NCI-H1048 (cell line): ENCODE data around the gene STK11IP.

Source experiments
- DNase-seq: peaks from one replicate; lab custom pipeline; 2025; lab: John Stamatoyannopoulos, UW

STK11IP gene

DNA sequence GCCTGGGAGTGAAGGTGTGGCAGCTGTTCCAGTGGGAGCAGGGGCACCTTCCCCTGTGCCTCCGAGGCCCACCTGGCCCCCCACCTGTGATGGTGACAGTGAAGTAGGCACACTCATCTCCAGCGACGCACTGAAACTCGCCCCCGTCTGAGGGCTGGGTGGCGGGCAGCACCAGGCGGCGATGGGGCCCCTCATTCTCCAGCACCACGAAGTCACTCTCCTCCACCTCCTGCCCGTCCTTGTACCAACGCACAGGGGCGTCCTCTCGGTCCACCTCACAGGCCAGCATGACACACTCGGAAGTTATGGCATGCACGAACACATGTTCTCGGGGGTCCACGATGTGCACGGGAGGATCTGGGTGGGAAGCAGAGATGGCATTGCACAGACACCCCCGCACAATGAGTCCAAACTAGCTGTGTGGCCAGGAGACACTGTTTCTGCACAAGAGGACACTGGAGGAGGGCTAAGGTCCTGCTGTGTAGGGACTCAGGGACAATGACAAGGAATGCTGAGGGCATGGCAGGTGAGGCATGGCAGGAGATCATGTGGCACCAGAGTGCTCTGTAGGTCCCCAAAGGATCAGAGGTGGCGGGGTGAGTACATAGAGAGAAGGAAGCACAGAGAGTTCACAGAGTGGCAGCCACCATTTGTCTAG is 34.3 kb upstream of the STK11IP start:
- DNase-seq, result no peak

DNA sequence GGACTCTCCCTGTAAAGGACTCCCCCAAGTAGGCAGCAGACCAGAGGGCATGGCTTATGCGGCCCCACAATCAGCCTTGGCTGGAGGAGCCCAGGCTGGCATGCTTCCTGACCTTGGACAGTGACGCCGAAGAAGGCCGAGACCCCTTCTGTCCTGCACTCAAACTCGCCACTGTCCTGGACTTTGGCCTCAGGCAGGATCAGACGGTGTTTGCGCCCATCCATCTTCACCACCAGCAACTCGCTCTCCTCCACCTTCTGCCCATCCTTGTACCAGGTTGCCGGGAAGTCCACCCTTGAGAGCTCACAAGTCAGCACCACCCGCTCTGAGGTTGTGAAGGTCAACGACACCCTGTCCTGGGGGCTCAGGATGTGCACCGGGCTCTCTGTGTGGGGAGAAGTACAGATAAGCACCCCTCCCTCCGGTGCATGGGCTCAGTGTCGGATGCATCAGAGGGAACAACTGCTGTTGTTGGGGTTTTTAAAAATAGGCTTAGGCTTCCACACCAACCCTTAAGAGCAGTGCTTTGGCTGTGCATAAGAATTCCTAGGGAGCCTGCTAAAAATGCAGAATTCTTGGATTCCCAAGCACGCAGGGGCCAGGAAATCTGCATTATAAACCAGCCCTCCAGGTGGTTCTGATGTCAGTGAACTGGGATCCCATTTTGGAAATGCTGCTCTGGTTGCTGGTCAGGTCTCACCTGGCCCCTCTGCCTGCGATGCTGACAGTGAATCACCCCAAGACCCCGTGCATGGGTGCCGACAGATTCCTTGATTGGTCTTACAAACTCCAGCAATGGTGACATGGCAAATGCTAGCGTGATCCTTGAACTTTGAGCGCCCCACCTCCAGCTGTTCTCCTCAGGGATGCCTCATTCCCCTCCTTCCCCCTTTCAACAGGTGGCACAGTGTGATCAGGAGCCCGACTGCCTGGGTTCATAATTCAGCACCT is 32.3 kb upstream of the STK11IP start:
- no peak for DNase-seq

DNA sequence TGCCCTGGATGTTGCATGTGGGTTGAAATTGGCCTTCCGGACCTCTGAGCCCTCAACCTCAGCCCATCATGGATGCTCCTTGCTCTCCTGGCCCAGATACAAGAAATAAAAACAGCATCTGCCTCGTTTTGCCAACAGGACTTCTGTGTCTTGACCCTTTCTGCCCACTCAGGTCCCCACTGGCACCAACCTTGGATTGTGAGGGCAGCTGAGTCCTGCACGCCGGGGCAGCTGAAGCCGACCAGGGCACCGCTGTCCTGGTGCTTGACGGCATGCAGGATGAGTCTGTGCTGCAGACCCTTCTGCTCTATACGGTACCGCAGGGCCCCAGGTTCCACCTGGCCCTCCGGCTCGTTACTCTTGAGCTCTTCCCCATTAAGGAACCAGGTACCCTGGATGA is 31.0 kb upstream of the STK11IP start:
- no peak for DNase-seq

DNA sequence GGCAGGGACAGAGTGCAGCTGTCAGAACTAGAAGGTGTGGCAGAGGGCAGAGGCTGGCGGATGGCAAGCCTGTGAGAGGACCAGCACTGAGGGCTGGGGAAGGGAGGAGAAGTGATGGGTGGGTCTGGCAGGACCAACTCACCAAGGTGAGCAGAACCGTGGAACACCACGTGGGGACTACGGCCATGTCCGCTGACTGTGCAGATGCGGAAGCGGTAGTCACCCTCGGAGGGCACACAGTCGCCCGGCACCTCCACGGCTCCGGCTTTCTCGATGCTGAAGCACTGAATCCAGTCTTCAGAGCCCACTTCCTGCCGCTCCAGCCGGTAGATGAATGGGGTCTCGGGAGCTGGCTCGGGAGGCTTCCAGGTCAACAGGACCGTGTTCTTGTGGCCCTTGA is 30.5 kb upstream of the STK11IP start:
- no peak for DNase-seq

DNA sequence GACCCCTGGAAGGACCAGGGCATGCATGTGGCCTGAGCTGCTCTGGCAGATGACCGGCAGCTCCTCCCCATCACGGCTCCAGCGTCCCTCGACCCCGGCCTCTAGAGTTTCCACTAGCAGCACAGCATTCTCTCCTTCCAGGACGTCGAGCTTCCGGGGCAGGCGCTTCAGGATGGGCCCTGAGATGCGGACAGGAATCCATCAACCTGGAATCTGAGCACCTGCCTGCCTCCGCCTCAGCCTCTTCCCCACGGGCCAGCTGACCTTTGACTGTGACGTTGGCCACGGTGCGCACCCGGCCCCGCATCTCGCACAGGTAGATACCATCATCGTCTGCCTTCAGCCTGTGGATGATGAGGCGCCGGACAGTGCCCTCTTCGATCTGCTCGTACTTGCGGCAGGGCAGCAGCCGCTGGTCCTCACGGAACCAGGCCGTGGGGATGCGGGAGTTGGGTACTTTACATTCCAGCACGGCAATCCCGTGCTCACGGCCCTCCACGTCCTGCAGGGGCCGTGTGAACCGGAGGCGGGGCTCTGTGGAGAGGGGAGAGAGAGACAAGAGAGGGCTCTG is 29.8 kb upstream of the STK11IP start:
- no peak for DNase-seq

DNA sequence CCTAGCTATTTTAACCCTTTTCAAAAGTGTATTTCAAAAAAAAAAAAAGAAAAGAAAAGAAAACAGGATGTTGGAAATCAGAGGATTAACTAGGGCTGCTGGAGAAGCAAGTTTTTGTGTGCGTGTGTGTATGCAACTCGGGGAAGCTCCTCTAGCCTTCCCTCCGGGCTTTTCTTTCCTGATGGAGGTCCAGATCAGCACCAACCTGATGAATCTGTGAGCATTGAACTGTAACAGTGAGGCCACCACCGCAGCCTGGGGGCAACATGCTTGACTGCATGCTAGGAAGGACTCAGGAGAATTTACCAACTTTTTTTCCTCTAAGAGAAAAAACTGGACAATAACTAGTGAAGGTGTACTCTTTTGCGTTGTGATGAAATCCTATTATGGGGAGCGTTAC is 28.6 kb upstream of the STK11IP start:
- DNase-seq, result no peak

DNA sequence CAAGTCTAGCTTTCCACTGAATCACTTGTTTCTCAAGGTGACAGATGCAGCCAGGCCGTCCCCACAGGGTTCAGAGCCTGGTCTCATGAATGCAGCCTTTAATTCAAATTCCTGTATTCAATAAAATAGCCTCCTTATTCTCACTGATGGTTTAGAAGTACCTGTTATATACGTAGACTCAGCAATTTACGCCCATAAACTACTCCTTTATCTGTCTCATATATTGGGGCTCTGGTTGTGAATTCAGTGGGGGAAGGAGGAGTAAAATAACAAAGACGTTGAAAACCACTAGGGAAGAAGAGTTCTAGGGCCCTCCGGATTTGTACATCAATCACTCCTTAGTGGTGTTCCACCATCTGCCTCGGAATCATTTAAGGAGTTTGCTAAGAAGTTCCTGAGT is 28.0 kb upstream of the STK11IP start:
- DNase-seq, result no peak

DNA sequence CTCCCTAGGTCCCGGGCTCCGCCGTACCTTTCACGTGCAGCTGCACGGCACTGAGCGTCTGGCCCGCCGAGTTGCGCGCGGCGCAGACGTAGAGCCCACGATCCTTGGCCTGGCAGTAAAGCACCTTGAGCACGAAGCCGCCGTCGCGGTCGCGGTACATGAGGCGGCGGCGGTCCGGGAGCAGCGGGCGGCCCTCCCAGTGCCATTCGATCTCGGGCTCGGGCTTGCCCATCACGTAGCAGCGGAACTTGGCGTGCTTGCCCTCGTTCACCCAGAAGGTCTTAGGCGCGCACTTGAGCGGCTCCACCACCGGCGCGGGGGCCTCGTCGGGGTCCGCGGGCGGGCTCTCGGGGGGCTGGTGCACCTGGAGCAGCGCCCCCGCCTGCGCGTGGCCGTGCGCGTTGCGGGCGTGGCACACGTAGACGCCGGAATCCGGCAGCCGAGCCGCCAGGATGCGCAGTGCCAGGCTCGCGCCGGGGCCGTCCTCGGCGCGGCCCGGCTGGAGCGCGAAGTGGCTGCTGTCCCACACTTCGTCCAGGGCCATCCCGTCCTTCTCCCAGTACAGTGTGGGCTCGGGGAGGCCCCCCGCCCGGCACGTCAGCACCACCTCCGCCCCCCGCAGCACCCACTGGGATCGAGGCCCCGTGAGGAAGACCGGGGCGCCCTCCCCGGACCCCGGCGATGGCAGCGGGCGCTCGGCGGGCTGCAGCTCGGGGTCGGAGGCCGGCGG is 27.3 kb upstream of the STK11IP start:
- no peak for DNase-seq

DNA sequence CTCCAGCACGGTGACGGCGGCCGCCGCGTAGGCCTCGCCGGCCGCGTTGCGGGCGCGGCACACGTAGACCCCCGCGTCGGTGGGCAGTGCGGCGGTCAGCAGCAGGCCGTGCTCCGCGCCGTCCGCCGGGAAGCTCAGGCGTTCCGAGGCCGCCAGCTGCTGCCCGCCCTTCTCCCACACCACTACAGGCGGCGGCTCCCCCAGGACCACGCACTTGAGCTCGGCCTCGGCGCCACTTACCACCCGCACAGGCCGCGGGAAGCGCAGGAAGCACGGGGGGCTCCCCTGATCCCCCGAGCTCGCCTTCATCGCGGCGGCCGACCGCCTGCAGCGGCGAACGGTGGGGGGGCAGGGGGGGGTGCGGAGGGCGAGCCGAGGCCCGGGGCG is 26.7 kb upstream of the STK11IP start:
- DNase-seq, result no peak

DNA sequence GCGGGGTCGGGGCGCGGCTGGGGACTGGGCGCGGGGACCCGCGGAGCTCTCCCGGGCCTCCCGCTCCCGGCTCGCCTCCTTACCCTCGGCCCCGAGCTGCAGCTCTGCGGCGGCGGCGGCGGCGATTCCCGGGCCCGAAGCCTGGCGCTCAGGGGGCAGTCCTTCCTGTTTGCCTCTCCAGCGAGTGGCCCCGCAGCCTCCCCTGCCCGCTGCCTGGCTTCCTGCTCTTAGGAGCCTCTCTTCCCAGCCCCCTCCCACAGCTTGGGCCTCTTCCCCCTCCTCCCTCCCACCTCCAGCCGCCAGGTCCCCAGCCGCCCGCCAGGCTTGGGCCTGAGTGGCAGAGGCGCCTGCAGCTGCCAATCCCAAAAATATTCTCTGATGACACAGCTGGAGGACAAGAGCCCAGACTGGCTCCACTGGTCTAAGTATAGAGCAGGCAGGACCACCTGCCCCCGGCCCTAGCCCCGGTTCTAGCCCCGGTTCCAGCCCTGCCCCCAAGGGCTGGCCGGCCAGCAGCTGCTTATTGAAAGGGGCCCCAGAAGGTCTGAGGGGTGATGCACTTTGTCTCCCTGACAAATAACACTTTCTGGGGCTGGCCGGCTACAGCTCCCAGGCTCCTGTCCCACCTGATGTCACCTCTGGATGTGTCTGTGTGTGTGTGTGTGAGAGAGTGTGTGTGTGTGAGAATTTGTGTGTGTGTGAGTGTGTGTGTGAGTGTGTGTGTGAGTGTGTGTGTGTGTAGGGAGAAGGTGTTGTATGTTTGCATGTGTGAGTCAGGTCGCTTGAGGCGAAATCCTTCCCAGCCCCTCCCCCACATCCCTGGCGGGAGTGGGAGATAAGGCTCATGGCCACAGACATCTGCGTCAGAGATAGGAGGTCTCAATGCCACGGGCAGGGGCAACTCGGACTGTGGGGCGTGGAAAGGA is 26.1 kb upstream of the STK11IP start, which contains the start of gene OBSL1:
Gene OBSL1 (minus strand): TSS at position 229 of the 926 bp plus-strand sequence. CDS start 307 bp downstream, outside the sequence.
- peak; percentile 41 for DNase-seq

DNA sequence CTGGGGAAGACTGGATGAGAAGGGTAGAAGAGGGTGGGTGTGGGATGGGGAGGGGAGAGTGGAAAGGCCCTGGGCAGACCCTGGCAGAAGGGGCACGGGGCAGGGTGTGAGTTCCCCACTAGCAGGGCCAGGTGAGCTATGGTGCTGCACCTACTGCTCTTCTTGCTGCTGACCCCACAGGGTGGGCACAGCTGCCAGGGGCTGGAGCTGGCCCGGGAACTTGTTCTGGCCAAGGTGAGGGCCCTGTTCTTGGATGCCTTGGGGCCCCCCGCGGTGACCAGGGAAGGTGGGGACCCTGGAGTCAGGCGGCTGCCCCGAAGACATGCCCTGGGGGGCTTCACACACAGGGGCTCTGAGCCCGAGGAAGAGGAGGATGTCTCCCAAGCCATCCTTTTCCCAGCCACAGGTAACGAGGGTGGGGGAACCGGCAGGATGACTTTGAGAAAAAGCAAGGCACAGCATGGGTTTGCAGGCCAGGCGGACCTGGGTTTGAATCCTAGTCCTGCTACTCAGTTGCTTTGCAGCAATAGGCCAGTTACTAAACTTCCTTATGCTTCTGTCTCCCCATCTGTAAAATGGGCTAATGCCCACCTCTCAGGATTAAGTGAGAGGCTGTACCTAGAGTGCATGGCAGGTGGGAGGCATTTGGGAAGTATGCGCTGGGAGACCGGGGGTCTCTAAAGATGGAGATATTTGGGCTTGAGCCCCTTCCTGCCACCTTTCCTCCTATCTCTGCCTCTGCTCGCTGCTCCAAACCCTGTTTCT is 25.2 kb upstream of the STK11IP start, which contains the start of gene INHA:
Gene INHA (plus strand): TSS at position 74 of the 765 bp plus-strand sequence. CDS start 65 bp downstream, at position 139.
- no peak for DNase-seq

DNA sequence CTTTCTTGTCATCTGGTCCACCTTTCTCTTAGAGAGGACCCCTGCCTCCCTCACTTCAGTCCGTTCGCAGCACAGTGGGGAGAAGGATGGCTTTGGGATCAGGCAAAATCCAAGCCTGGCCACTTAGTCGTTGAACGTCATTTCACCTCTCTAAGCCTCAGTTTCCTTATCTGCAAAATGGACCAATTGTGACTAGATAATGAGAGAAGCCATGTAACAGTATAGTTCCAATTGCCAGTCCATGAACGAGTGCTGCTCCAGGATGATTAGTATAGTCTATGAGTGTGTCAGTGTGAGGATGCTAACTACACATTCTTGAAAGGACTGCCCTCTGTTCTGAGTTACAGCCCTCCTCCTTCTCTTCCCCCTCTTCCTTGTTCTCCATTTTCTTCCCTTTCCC is 24.5 kb upstream of the STK11IP start:
- DNase-seq, result no peak

DNA sequence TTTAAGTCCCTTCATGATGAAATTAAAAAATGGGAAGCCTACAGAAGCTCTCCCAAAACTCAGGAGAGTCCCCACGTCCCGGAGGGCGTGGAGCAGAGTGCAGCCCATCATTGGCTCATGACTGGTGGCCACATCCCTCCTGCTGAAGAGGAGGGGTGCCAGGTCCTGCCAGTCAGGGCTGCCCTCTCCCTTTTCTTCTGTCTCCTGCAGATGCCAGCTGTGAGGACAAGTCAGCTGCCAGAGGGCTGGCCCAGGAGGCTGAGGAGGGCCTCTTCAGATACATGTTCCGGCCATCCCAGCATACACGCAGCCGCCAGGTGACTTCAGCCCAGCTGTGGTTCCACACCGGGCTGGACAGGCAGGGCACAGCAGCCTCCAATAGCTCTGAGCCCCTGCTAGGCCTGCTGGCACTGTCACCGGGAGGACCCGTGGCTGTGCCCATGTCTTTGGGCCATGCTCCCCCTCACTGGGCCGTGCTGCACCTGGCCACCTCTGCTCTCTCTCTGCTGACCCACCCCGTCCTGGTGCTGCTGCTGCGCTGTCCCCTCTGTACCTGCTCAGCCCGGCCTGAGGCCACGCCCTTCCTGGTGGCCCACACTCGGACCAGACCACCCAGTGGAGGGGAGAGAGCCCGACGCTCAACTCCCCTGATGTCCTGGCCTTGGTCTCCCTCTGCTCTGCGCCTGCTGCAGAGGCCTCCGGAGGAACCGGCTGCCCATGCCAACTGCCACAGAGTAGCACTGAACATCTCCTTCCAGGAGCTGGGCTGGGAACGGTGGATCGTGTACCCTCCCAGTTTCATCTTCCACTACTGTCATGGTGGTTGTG is 23.0 kb upstream of the STK11IP start:
- DNase-seq, result no peak

DNA sequence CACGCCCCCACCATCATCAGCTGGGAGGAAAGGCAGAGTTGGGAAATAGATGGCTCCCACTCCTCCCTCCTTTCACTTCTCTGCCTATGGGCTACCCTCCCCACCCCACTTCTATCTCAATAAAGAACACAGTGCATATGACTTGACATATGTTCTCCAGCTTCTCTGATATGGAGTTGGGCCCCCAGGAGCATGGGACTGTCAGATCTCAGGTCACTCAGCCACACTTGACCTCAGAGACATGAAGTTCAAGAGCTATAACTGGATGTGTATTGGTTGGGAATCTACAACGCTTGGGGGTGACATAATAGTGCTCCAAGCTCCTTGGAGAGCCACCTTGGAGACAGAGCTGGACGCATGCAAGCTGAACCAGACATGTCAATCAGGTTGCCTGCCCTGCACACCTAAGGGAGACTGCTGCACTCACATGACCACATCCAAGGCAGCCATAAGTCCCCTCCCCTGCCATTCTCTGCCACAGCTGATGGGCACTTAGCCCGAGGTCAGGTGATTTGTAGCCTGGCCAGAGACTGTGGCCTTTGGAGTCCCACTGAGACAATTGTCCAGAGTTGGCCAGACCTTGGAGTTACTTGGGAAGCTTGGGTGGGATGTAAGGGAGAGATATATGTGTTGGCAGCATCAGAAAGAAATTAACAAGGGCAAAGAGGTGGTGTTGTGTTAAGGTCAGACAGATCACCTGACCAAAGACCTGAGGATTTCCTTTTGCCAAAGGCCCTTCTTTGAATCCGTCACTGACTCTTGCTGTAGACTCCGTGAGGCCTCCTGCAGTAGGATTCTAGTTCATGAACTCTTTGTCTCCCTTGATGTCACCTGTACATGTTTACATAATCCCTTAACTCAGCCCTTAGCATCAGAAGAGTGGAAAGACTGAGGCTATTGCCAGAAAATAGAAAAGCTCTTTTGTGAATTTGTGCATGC is 21.8 kb upstream of the STK11IP start:
- DNase-seq, result no peak

DNA sequence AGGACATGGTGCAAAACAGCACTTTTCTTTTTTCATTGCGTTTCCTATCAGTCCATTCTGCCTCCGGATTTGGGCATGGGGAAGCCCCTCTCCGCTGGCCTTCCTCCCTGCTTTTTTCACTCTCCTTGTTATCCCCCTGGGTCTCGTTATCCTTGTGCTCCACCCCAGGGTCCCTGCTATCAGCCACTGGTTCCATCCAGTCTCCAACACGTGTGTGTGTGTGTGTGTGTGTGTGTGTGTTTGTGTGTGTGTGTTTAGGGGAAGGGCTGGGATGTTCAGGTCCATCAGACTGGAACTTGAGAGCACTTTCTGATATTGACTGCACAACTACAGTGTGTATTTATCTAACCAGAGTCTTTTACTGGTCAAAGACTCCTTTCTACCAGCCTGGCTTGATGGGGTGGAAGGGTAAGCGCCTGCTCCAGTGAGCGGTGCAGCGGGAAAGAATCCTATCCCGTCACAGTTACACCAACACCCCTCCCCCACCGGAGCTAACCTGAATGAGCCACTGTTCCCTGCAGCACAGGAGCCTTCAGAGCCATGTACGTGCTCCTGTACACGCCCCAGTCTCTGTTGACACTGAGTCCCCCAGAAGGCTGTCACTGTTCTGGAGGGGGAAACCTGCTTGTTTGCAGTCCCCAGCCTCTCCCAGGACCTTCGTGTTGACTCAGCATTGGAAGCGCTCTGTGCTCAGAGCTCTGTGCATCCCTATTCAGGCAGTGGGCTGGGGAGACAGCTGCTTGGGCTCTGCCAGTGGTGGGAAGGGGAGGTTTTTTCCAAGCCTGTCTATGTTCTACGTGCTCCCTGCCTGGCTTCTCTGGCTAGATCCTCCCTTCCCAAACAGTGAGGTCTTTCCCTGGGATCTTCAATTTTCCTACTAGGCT is 20.9 kb upstream of the STK11IP start:
- DNase-seq, result no peak

DNA sequence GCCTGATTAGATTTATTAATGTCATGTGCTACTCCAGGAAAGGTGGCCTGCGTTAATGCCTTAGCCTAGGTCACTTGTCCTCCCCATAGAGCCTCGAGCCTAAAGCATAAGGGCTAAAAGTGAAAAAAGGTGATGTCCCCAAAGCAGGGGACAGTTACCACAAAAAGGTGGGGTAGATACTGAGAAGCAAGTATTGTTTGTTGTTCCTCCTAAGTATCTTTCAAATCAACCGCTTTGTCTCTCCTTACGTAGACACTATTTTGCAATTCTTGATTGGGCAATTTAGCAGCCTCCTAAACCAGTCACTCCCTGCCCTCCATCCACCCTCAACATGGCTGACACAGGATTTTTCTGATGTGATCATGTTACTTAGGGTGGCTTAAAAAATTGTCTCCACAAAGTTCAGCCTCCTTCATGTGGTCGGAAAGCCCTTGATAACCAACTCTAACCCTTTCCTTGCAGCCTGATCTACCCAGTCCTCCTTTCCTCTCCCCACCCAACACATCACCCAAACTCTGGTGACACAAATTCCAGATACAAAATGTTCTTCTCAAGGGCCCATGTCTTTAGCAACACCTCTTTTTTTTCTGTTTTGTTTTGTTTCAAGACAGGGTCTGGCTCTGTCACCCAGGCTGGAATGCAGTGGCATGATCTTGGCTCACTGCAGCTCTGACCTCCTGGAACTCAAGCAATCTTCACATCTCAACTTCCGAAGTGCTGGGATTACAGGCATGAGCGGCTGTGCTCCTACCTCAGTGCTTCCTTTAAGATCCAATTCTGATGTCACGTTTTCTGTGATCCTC is 18.6 kb upstream of the STK11IP start:
- no peak for DNase-seq
